Mesenchymal stem cell (in vitro differentiated cells and primary cell): ENCODE results near the gene ZNF473.
A peak's percentile ranks its signal among the peaks of the same experiment; 100 is the strongest.

ENCODE experiments used
- DNase-seq: peaks from one replicate; pipeline ENCODE4 v3.0.0-alpha.2; 2013
- H2AFZ ChIP-seq: one replicate; pipeline ENCODE4 v1.6.1; 2013; ENCODE audit warnings: low read depth, mild to moderate bottlenecking, control low read depth, inconsistent platforms, low read length, moderate library complexity
- H2AK5ac ChIP-seq: 2 replicates; pipeline ENCODE4 v1.6.1; 2013; ENCODE audit warnings: low read length, moderate library complexity, mild to moderate bottlenecking, inconsistent platforms; ENCODE audit not compliant: severe bottlenecking
- H2BK120ac ChIP-seq: one replicate; pipeline ENCODE4 v1.6.1; 2013; ENCODE audit warnings: low read depth, mild to moderate bottlenecking, inconsistent platforms, low read length, moderate library complexity
- H2BK12ac ChIP-seq, 2 experiments: one replicate each; pipeline ENCODE4 v1.6.1; 2013; ENCODE audit warnings: inconsistent platforms in 2 of 2, low read length in 2 of 2, mild to moderate bottlenecking in 2 of 2, moderate library complexity in 2 of 2, control low read depth in 1 of 2
- H2BK15ac ChIP-seq: one replicate; pipeline ENCODE4 v1.6.1; 2013; ENCODE audit warnings: mild to moderate bottlenecking, low read depth, inconsistent platforms; ENCODE audit not compliant: poor library complexity, severe bottlenecking
- H2BK5ac ChIP-seq: 2 replicates; pipeline ENCODE4 v1.6.1; 2013; ENCODE audit warnings: low read depth, mild to moderate bottlenecking, low read length, control low read depth, inconsistent platforms; ENCODE audit not compliant: poor library complexity, severe bottlenecking
- H3K14ac ChIP-seq, 2 experiments: one replicate each; pipeline ENCODE4 v1.6.1; 2013; ENCODE audit warnings: inconsistent platforms in 2 of 2, low read length in 2 of 2, control low read depth in 1 of 2, mild to moderate bottlenecking in 1 of 2, moderate library complexity in 1 of 2
- H3K18ac ChIP-seq, 2 experiments: one replicate each; pipeline ENCODE4 v1.6.1; 2013; ENCODE audit warnings: inconsistent platforms in 2 of 2, low read length in 2 of 2, control low read depth in 1 of 2, low read depth in 1 of 2, mild to moderate bottlenecking in 1 of 2
- H3K23ac ChIP-seq, 2 experiments: one replicate each; pipeline ENCODE4 v1.6.1; 2013; ENCODE audit warnings: inconsistent platforms in 2 of 2, low read length in 2 of 2, mild to moderate bottlenecking in 2 of 2, moderate library complexity in 2 of 2, control low read depth in 1 of 2
- H3K27ac ChIP-seq: 2 replicates; pipeline ENCODE4 v1.5.1; 2013; ENCODE audit warnings: mild to moderate bottlenecking, moderate library complexity, low read length, control low read depth, inconsistent platforms; ENCODE audit not compliant: poor library complexity, severe bottlenecking
- H3K27me3 ChIP-seq, 2 experiments: 2 replicates each; pipeline versions ENCODE4 v1.6.1 to v1.7.0; 2013; ENCODE audit warnings: low read length in 2 of 2, mild to moderate bottlenecking in 2 of 2, moderate library complexity in 2 of 2, control low read depth in 1 of 2, inconsistent platforms in 1 of 2; ENCODE audit not compliant: control insufficient read depth in 1 of 2, insufficient read depth in 1 of 2
- H3K36me3 ChIP-seq, 2 experiments: 2 replicates each; pipeline versions ENCODE4 v1.6.1 to v1.7.0; 2013; ENCODE audit warnings: low read length in 2 of 2, control low read depth in 1 of 2, inconsistent platforms in 1 of 2, low read depth in 1 of 2, mild to moderate bottlenecking in 1 of 2; ENCODE audit not compliant: insufficient read depth in 2 of 2, control insufficient read depth in 1 of 2
- H3K4ac ChIP-seq, 2 experiments: one replicate each; pipeline ENCODE4 v1.6.1; 2013; ENCODE audit warnings: inconsistent platforms in 2 of 2, low read length in 2 of 2, mild to moderate bottlenecking in 2 of 2, moderate library complexity in 2 of 2, control low read depth in 1 of 2, low read depth in 1 of 2
- H3K4me1 ChIP-seq: 2 replicates; pipeline ENCODE4 v1.6.1; 2013; ENCODE audit warnings: low read depth, low read length, control low read depth; ENCODE audit not compliant: control insufficient read depth, insufficient read depth
- H3K4me2 ChIP-seq: 2 replicates; pipeline ENCODE4 v1.6.1; 2013; ENCODE audit warnings: low read length, mild to moderate bottlenecking, inconsistent platforms; ENCODE audit not compliant: poor library complexity, severe bottlenecking
- H3K4me3 ChIP-seq, 2 experiments: 2 replicates each; pipeline versions ENCODE4 v1.5.1 to v1.7.0; 2013; ENCODE audit warnings: low read length in 2 of 2, mild to moderate bottlenecking in 2 of 2, control low read depth in 1 of 2, low read depth in 1 of 2; ENCODE audit not compliant: insufficient read depth in 1 of 2
- H3K79me1 ChIP-seq: replicated peaks from 2 replicates; pipeline ENCODE4 v1.6.1; 2013; ENCODE audit warnings: mild to moderate bottlenecking, control low read depth, low read length, inconsistent platforms; ENCODE audit not compliant: poor library complexity, severe bottlenecking
- H3K9ac ChIP-seq: 2 replicates; pipeline ENCODE4 v1.7.0; 2013; ENCODE audit warnings: mild to moderate bottlenecking, low read length, moderate library complexity
- H3K9me3 ChIP-seq: 2 replicates; pipeline ENCODE4 v1.7.0; 2013; ENCODE audit warnings: mild to moderate bottlenecking, low read length; ENCODE audit not compliant: control insufficient read depth
- H4K8ac ChIP-seq: one replicate; pipeline ENCODE4 v1.6.1; 2013; ENCODE audit warnings: inconsistent platforms, mild to moderate bottlenecking, low read length, moderate library complexity
- H4K91ac ChIP-seq: one replicate; pipeline ENCODE4 v1.6.1; 2013; ENCODE audit warnings: mild to moderate bottlenecking, low read length, inconsistent platforms
- WGBS: methylation state at CpG from one replicate; pipeline ENCODE4 v1.1.7; 2013; ENCODE audit warnings: mixed read lengths; 5-methylcytosine and 5-hydroxymethylcytosine counted together

The ZNF473 gene

GRCh38 chr19:50053119-50053518 lies 27.3 kb downstream of the ZNF473 start:
- Histone ChIP-seq H2BK15ac (no peak overlapping the region), H3K36me3 (peaks cover 5 to 9% of the 10 kb centered on the region in 2 experiments)

DNA sequence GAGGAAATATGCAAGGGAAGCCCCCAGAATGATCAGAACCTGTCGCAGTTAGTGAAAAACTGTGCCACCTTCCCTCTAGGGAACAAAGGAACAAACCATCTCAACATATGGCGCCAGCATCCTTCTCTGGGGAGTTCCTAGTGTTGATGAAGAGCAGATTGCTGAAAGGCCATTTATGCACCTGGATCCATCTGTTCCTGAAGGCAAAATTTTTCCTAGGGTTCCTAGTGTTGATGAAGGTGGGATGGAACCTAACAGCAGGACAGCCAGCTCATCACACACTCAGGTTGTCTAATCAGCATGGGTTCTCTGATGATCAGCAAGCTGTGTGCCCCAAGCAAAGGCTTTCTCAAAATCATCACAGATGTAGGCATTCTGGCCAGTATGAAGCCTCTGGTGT lies 32.6 kb downstream of the ZNF473 start:
- Histone ChIP-seq H2BK5ac (no peak overlapping the region), H3K4ac (no peak overlapping the region), H3K4me1 (no peaks in the 10 kb centered on the region), H2AFZ (no peak overlapping the region), H4K8ac (no peak overlapping the region), H3K23ac (no peak overlapping the region), H3K79me1 (no peaks in the 10 kb centered on the region), H4K91ac (no peak overlapping the region), H2BK15ac (no peak overlapping the region), H3K27me3 (no peaks in the 10 kb centered on the region), H2BK120ac (no peak overlapping the region), H3K36me3 (no peaks in the 10 kb centered on the region), H3K27ac (no peak overlapping the region), H2AK5ac (no peak overlapping the region), H3K4me3 (peak overlapping the region in 1 of 2 experiments; percentile 8), H3K9ac (no peak overlapping the region), H3K4me2 (no peak overlapping the region), H3K18ac (no peak overlapping the region), H3K9me3 (peaks cover 37% of the 10 kb centered on the region), H2BK12ac (no peak overlapping the region), H3K14ac (no peak overlapping the region)
- 70% methylated on average over 2 of the region's 2 CpGs for whole genome bisulfite sequencing
- no peak for DNase-seq

More at GRCh38 chr19:50053119-50053518, 27.3 kb downstream of the ZNF473 start:
- H3K79me1 ChIP-seq = no peaks in the 10 kb centered on the region
- H3K18ac ChIP-seq = no peak overlapping the region
- H3K23ac ChIP-seq = no peak overlapping the region
- no peak overlapping the region for H2AK5ac ChIP-seq
- no peaks in the 10 kb centered on the region for H3K27me3 ChIP-seq
- H2BK120ac ChIP-seq = no peak overlapping the region
- H4K8ac ChIP-seq = no peak overlapping the region
- DNase-seq = no peak
- H2BK12ac ChIP-seq = no peak overlapping the region
- H3K27ac ChIP-seq = no peak overlapping the region
- H3K9ac ChIP-seq = no peak overlapping the region
- H3K4me2 ChIP-seq = no peak overlapping the region
- no peak overlapping the region for H3K14ac ChIP-seq
- H3K4me1 ChIP-seq = no peaks in the 10 kb centered on the region
- no peak overlapping the region for H3K4me3 ChIP-seq
- H4K91ac ChIP-seq = no peak overlapping the region
- H2AFZ ChIP-seq = no peak overlapping the region
- peaks cover 6% of the 10 kb centered on the region for H3K9me3 ChIP-seq
- H2BK5ac ChIP-seq = no peak overlapping the region
- 73% methylated on average over 1 of the region's 4 CpGs for WGBS
- H3K4ac ChIP-seq = no peak overlapping the region

DNA sequence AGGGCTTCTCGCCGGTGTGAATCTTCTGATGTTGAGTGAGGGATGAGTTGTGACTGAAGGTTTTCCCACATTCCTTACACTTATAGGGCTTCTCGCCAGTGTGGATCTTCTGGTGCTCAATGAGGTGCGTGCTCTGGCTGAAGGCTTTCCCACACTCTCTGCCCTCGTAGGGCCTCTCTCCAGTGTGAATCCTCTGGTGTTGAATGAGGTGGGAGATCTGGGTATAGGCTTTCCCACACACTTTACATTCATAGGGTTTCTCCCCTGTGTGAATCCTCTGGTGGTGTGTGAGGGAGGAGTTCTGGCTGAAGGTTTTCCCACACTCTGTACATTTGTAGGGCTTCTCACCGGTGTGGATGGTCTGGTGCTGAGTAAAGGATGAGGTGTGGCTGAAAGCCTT lies 33.2 kb downstream of the ZNF473 start:
- Histone ChIP-seq H3K18ac (no peak overlapping the region), H3K4me1 (no peaks in the 10 kb centered on the region), H4K91ac (no peak overlapping the region), H2BK5ac (no peak overlapping the region), H3K27me3 (no peaks in the 10 kb centered on the region), H3K27ac (no peak overlapping the region), H3K14ac (no peak overlapping the region), H2BK12ac (no peak overlapping the region), H3K9me3 (peaks cover 37% of the 10 kb centered on the region), H2AFZ (no peak overlapping the region), H2AK5ac (no peak overlapping the region), H3K9ac (no peak overlapping the region), H4K8ac (no peak overlapping the region), H3K23ac (no peak overlapping the region), H2BK120ac (no peak overlapping the region), H3K4me3 (peak overlapping the region in 1 of 2 experiments; percentile 8), H3K36me3 (no peaks in the 10 kb centered on the region), H2BK15ac (no peak overlapping the region), H3K79me1 (no peaks in the 10 kb centered on the region), H3K4me2 (no peak overlapping the region), H3K4ac (no peak overlapping the region)
- DNase-seq = no peak
- WGBS = 88% methylated on average over 3 of the region's 6 CpGs

DNA sequence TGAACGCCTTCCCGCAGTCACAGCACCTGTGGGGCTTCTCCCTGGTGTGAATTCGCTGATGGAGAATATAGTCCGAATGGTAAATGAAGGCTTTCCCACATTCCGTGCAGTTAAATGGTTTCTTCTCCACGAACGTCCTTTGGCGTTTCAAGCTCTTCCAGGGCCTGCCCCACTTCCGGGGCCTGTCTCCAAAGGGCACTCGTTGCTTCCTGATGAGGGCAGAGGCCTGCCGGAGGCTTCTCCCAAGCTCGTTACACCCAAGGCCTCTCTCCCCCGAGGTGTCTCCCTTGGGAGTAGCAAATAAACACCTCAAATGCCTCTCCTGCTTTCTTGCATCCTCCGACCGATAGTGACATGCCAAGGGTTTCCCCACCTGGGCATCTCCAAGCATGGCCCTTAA lies 34.3 kb downstream of the ZNF473 start:
- Histone ChIP-seq H3K18ac (no peak overlapping the region), H3K4ac (no peak overlapping the region), H2AK5ac (no peak overlapping the region), H3K79me1 (no peaks in the 10 kb centered on the region), H3K23ac (no peak overlapping the region), H2BK15ac (no peak overlapping the region), H3K27me3 (peaks cover 0 to 2% of the 10 kb centered on the region in 2 experiments), H2BK5ac (no peak overlapping the region), H2AFZ (no peak overlapping the region), H4K8ac (no peak overlapping the region), H4K91ac (no peak overlapping the region), H3K36me3 (no peaks in the 10 kb centered on the region), H2BK12ac (no peak overlapping the region), H3K4me1 (no peaks in the 10 kb centered on the region), H3K14ac (no peak overlapping the region), H2BK120ac (no peak overlapping the region), H3K9ac (no peak overlapping the region), H3K27ac (no peak overlapping the region), H3K4me3 (no peak overlapping the region), H3K9me3 (peaks cover 37% of the 10 kb centered on the region), H3K4me2 (no peak overlapping the region)
- no peak for DNase-seq
- 75% methylated on average over 15 of the region's 15 CpGs for WGBS
